B cell (primary cell): Measurements from ENCODE around the gene CNOT4. TPM values are rescaled to one million over a fixed set of nuclear protein-coding genes. Genes with fewer than 3 reads are reported as not detected.

Experiments
- ATAC-seq: fragments of 200-7000 bp; cut with Tn5 transposase; one replicate; pipeline ENCODE4 v1.10.0; 2021; ENCODE audit warnings: low read depth, mild to moderate bottlenecking, moderate number of reproducible peaks, moderate library complexity
- CTCF ChIA-PET: fragments of 350-600 bp; sonication (Branson Sonifier 250); formaldehyde crosslinking; loops from one replicate; lab custom pipeline; 2021; ENCODE audit warnings: antibody characterized with exemption, inconsistent platforms; lab: Charles Lee
- POLR2A ChIA-PET: fragments of 350-600 bp; sonication (Branson Sonifier 250); formaldehyde crosslinking; loops from one replicate; lab custom pipeline; 2021; ENCODE audit warnings: antibody characterized with exemption; lab: Charles Lee
- DNase-seq: peaks from one replicate; pipeline ENCODE4 v3.0.0; 2013
- H2AFZ ChIP-seq: 2 replicates; pipeline ENCODE4 v1.6.1; 2012; ENCODE audit warnings: mild to moderate bottlenecking, low read depth, low read length; ENCODE audit not compliant: insufficient read depth, poor library complexity, severe bottlenecking
- H3K27ac ChIP-seq, 2 donors: 1 replicate in 1 of 2; 2 replicates in 1 of 2; pipeline ENCODE4 v1.5.1; 2012 to 2013; ENCODE audit warnings: low read length in 2 of 2, mild to moderate bottlenecking in 2 of 2, moderate library complexity in 1 of 2
- H3K27me3 ChIP-seq, 4 experiments: fragments of 200-600 bp in 1 of 4; sonication (generic) in 1 of 4; replicated peaks in 1 of 4; 1 replicate in 2 of 4; 2 replicates in 2 of 4; pipeline versions ENCODE4 v1.6.1 to v1.7.0; 2013 to 2016; ENCODE audit warnings: low read length in 3 of 4, mild to moderate bottlenecking in 2 of 4, mixed read lengths in 1 of 4, moderate library complexity in 1 of 4; ENCODE audit not compliant: insufficient read depth in 4 of 4, control insufficient read depth in 3 of 4; ENCODE audit errors: control extremely low read depth in 1 of 4
- H3K36me3 ChIP-seq, 2 experiments: replicated peaks in 1 of 2; 1 replicate in 1 of 2; 2 replicates in 1 of 2; pipeline versions ENCODE4 v1.6.1 to v1.7.1; 2013; ENCODE audit warnings: low read length in 1 of 2; ENCODE audit not compliant: insufficient read depth in 2 of 2, control insufficient read depth in 1 of 2; ENCODE audit errors: control extremely low read depth in 1 of 2, extremely low read depth in 1 of 2
- H3K4me1 ChIP-seq, 2 donors: fragments of 200-600 bp in 1 of 2; sonication (generic) in 1 of 2; 1 replicate in 1 of 2; 2 replicates in 1 of 2; pipeline versions ENCODE4 v1.5.1 to v1.6.1; 2013 to 2017; ENCODE audit warnings: low read length in 2 of 2; ENCODE audit not compliant: control insufficient read depth in 2 of 2, insufficient read depth in 2 of 2
- H3K4me2 ChIP-seq: replicated peaks from 2 replicates; pipeline ENCODE3; 2012; ENCODE audit warnings: mild to moderate bottlenecking, low read depth, low read length; ENCODE audit not compliant: poor library complexity, severe bottlenecking
- H3K4me3 ChIP-seq, 5 experiments: fragments of 200-600 bp in 1 of 5; sonication (generic) in 1 of 5; 1 replicate in 3 of 5; 2 replicates in 2 of 5; pipeline versions ENCODE4 v1.5.1 to v1.7.0; 2011 to 2016; ENCODE audit warnings: low read length in 4 of 5, mild to moderate bottlenecking in 4 of 5, low read depth in 2 of 5, control low read depth in 1 of 5, moderate library complexity in 1 of 5; ENCODE audit not compliant: insufficient read depth in 1 of 5; ENCODE audit errors: control extremely low read depth in 1 of 5, extremely low read depth in 1 of 5
- H3K79me2 ChIP-seq: fragments of 200-600 bp; sonication (generic); one replicate; pipeline ENCODE4 v1.6.0; 2016; ENCODE audit warnings: low read length; ENCODE audit not compliant: control insufficient read depth, insufficient read depth
- H3K9ac ChIP-seq: fragments of 200-600 bp; sonication (generic); 2 replicates; pipeline ENCODE4 v1.6.1; 2017; ENCODE audit warnings: mild to moderate bottlenecking, low read length, moderate library complexity
- H3K9me3 ChIP-seq, 3 donors: one replicate each; pipeline versions ENCODE4 v1.6.1 to v1.7.1; 2013; ENCODE audit warnings: low read length in 2 of 3; ENCODE audit not compliant: control insufficient read depth in 2 of 3, insufficient read depth in 1 of 3; ENCODE audit errors: control extremely low read depth in 1 of 3
- H4K20me1 ChIP-seq: 2 replicates; pipeline ENCODE4 v1.6.0; 2012; ENCODE audit warnings: mild to moderate bottlenecking, low read length; ENCODE audit not compliant: insufficient read depth, control insufficient read depth, poor library complexity, severe bottlenecking
- H3K27ac Mint-ChIP-seq: one replicate; pipeline ENCODE4 v1.8.0; 2021; ENCODE audit warnings: mixed read lengths
- H3K27me3 Mint-ChIP-seq: one replicate; pipeline ENCODE4 v1.8.0; 2021; ENCODE audit warnings: mixed read lengths
- H3K4me1 Mint-ChIP-seq: one replicate; pipeline ENCODE4 v1.8.0; 2021; ENCODE audit warnings: mixed read lengths
- H3K4me3 Mint-ChIP-seq: one replicate; pipeline ENCODE4 v1.8.0; 2021; ENCODE audit warnings: mixed read lengths
- H3K9me3 Mint-ChIP-seq: one replicate; pipeline ENCODE4 v1.8.0; 2022; ENCODE audit warnings: mixed read lengths; ENCODE audit not compliant: insufficient read depth
- CTCF ChIP-seq: fragments of 200-600 bp; IDR thresholded peaks from one replicate; pipeline ENCODE4 v1.8.0; 2022; ENCODE audit warnings: antibody characterized with exemption, mild to moderate bottlenecking
- EZH2 ChIP-seq: IDR thresholded peaks from 2 replicates; pipeline ENCODE4 v1.6.1; 2012; ENCODE audit warnings: borderline replicate concordance, low read depth, mild to moderate bottlenecking, moderate library complexity, low read length; ENCODE audit not compliant: insufficient read depth, poor library complexity, severe bottlenecking
- WGBS: methylation state at CpG from one replicate; pipeline ENCODE4 v1.1.5; 2013; ENCODE audit warnings: missing lambda C conversion rate; ENCODE audit not compliant: insufficient coverage; 5-methylcytosine and 5-hydroxymethylcytosine counted together
- intact Hi-C: fragments of 100-400 bp; cut with micrococcal nuclease; formaldehyde crosslinking; loops from one replicate; pipeline ENCODE4 v1.10.0; 2022
- polyA plus RNA-seq: library from polyadenylated mRNA; depleted of rRNA; stranded (reverse); fragments of >200 nt; gene quantifications from 2 replicates; pipeline ENCODE4 v1.2.3, GENCODE V29; 2012
- total RNA-seq, 2 donors: library from RNA; stranded (reverse); fragments of 120-200 nt in 1 of 2; gene quantifications; 1 replicate in 1 of 2; 2 replicates in 1 of 2; pipeline versions ENCODE4 v1.2.3 to v1.2.4, GENCODE V29; 2013 to 2022

The CNOT4 gene
- total and polyA plus RNA-seq, 2 donors (not counting 1 experiment from before 2014, with no cell fraction given): 9.8 to 52.1 TPM

- H3K4me3 ChIP-seq: no peak overlapping the region
- ChIA-PET POLR2A (no interaction called here), CTCF (no interaction called here)
- TF ChIP-seq EZH2 (no peak), CTCF (no peak)
- H3K27me3 Mint-ChIP-seq: peaks cover 15% of the 10 kb centered on the region
- H3K9me3 Mint-ChIP-seq: peaks cover 3% of the 10 kb centered on the region
- ATAC-seq: no peak
- no peaks in the 10 kb centered on the region for H3K36me3 ChIP-seq
- H3K4me3 Mint-ChIP-seq: no peak overlapping the region
- no peaks in the 10 kb centered on the region for H3K27me3 ChIP-seq
- H3K9me3 ChIP-seq: peaks cover 0 to 4% (median 0%) of the 10 kb centered on the region in 3 donors
- no peak for DNase-seq
- no peak overlapping the region for H3K27ac ChIP-seq
- no peaks in the 10 kb centered on the region for H4K20me1 ChIP-seq
- no peak overlapping the region for H3K27ac Mint-ChIP-seq
- WGBS: 95% methylated on average over 3 of the region's 3 CpGs
- H3K4me1 Mint-ChIP-seq: no peaks in the 10 kb centered on the region
- no peaks in the 10 kb centered on the region for H3K4me1 ChIP-seq
- no peak overlapping the region for H3K9ac ChIP-seq
- intact Hi-C loops: no loop called here
- H3K79me2 ChIP-seq: no peaks in the 10 kb centered on the region
- H3K4me2 ChIP-seq: no peak overlapping the region
- no peak overlapping the region for H2AFZ ChIP-seq
Observed at GRCh38 chr7:135527025-135527424, 17.1 kb upstream of the CNOT4 start.

GRCh38 chr7:135525426-135525825 is 15.5 kb upstream of the CNOT4 start:
- no peak overlapping the region for H3K27ac ChIP-seq
- Mint-ChIP-seq H3K4me1 (no peaks in the 10 kb centered on the region), H3K4me3 (no peak overlapping the region), H3K27ac (no peak overlapping the region), H3K9me3 (peaks cover 3% of the 10 kb centered on the region), H3K27me3 (peaks cover 10% of the 10 kb centered on the region)
- no peak for ATAC-seq
- intact Hi-C loops: no loop called here
- no peaks in the 10 kb centered on the region for H4K20me1 ChIP-seq
- no peaks in the 10 kb centered on the region for H3K79me2 ChIP-seq
- 100% methylated on average over 2 of the region's 4 CpGs for WGBS
- H3K9ac ChIP-seq: no peak overlapping the region
- H2AFZ ChIP-seq: no peak overlapping the region
- no peaks in the 10 kb centered on the region for H3K27me3 ChIP-seq
- ChIA-PET CTCF (no interaction called here), POLR2A (no interaction called here)
- no peaks in the 10 kb centered on the region for H3K4me1 ChIP-seq
- TF ChIP-seq CTCF (no peak), EZH2 (no peak)
- H3K4me2 ChIP-seq: no peak overlapping the region
- no peak overlapping the region for H3K4me3 ChIP-seq
- H3K36me3 ChIP-seq: no peaks in the 10 kb centered on the region
- H3K9me3 ChIP-seq: peaks cover 0 to 4% (median 0%) of the 10 kb centered on the region in 3 donors
- DNase-seq: no peak
